ENCODE results near the gene ANO1. TPM values are rescaled to one million over a fixed set of nuclear protein-coding genes. Genes with fewer than 3 reads are reported as not detected.

Gene ANO1
- total and polyA plus RNA-seq, 2 of the 8 experiments (the other 6 are each of a cell fraction or from before 2014, with no cell fraction given), result 4.7 to 5.0 TPM

GRCh38 chr11:70189622-70190021 is 111.5 kb downstream of the ANO1 start:
- Histone ChIP-seq H3K9ac (replicated peaks in 1 of 4; ENCODE audit: extremely low read depth in 1 of 4, low read depth in 3 of 4, low read length in 3 of 4) (no peak overlapping the region), H3K56ac (replicated peaks; ENCODE audit: insufficient read length, low read depth, low read length) (no peak overlapping the region), H2BK120ac (replicated peaks; ENCODE audit: low read depth, low read length) (no peak overlapping the region), H2BK5ac (ENCODE audit: low read depth, low read length) (no peak overlapping the region), H2BK20ac (ENCODE audit: low read length) (no peak overlapping the region; the same call in 1 of the 2 replicates), H3K79me1 (ENCODE audit: low read depth, low read length) (no peaks in the 10 kb centered on the region), H4K8ac (ENCODE audit: extremely low read depth, insufficient read depth, low read length) (no peak overlapping the region), H2BK15ac (ENCODE audit: low read length) (no peak overlapping the region), H4K20me1 (replicated peaks in 1 of 2; ENCODE audit: control insufficient read depth in 1 of 2, insufficient read depth in 2 of 2, low read length in 2 of 2) (peaks cover 0 to 10% of the 10 kb centered on the region in 2 experiments), H3K23me2 (ENCODE audit: low read depth, low read length) (peaks cover 8% of the 10 kb centered on the region; the same call in 1 of the 2 replicates), H2AK5ac (ENCODE audit: low read depth, low read length) (no peak overlapping the region), H3K36me3 (ENCODE audit: control insufficient read depth in 2 of 4, insufficient read depth in 4 of 4, low read length in 3 of 4) (no peaks in the 10 kb centered on the region), H3K4ac (replicated peaks; ENCODE audit: insufficient read length, low read depth, low read length) (no peak overlapping the region), H3K4me3 (ENCODE audit: extremely low read depth in 1 of 4, insufficient read depth in 2 of 4, low read depth in 3 of 4, low read length in 4 of 4) (no peak overlapping the region), H3K27ac (ENCODE audit: low read depth, low read length) (no peak overlapping the region), H3K9me3 (ENCODE audit: insufficient read depth in 2 of 2, low read depth in 1 of 2, low read length in 1 of 2) (no peaks in the 10 kb centered on the region; a peak in 1 of 4 replicates), H3K18ac (ENCODE audit: extremely low read depth, low read length) (no peak overlapping the region), H3K4me2 (ENCODE audit: insufficient read depth in 1 of 2, low read depth in 2 of 2, low read length in 2 of 2) (no peak overlapping the region), H3K14ac (ENCODE audit: insufficient read length) (no peak overlapping the region), H2AFZ (ENCODE audit: low read length) (no peak overlapping the region), H3K27me3 (replicated peaks in 1 of 4; ENCODE audit: control insufficient read depth in 3 of 4, extremely low read depth in 1 of 4, insufficient read depth in 3 of 4, low read length in 3 of 4) (no peaks in the 10 kb centered on the region), H3K4me1 (replicated peaks in 1 of 4; ENCODE audit: control insufficient read depth in 3 of 4, insufficient read depth in 4 of 4, low read length in 3 of 4) (no peaks in the 10 kb centered on the region), H4K5ac (ENCODE audit: insufficient read length, low read depth, low read length) (no peak overlapping the region), H3K23ac (ENCODE audit: insufficient read length) (no peak overlapping the region), H3K79me2 (ENCODE audit: control insufficient read depth in 1 of 2, insufficient read depth in 2 of 2, low read length in 2 of 2) (no peaks in the 10 kb centered on the region), H4K91ac (replicated peaks; ENCODE audit: insufficient read length, low read length) (no peak overlapping the region), H2BK12ac (ENCODE audit: low read depth, low read length) (no peak overlapping the region)
- 88% methylated on average over 11 of the region's 11 CpGs; no CpG with 5 or more reads in 1 of the 2 experiments for WGBS, 2 experiments (ENCODE audit: extremely low coverage in 1 of 2, insufficient coverage in 1 of 2, insufficient read length in 1 of 2, insufficient replicate concordance in 2 of 2, low coverage in 1 of 2, low lambda C conversion rate in 2 of 2, missing lambda C conversion rate in 1 of 2)
- CTCF ChIA-PET (ENCODE audit: partially characterized antibody), result interaction anchor here (0.7 kb wide), 1 partner anchor 276 kb away, joined by 3 read pairs; no protein-coding TSS in a partner anchor
- no peak for DNase-seq (ENCODE audit: low read depth in 1 of 2, low spot score in 2 of 2)
- POLR2A ChIA-PET (ENCODE audit: partially characterized antibody), result no interaction called here
- FAIRE-seq, result no peak
- TF ChIP-seq GABPA (IDR thresholded peaks at IDR 0.05; ENCODE audit: borderline replicate concordance, insufficient read depth, low read length) (no peak), E2F6 (IDR thresholded peaks at IDR 0.05) (no peak), POLR2A (IDR thresholded peaks at IDR 0.05; ENCODE audit: control extremely low read depth in 1 of 2, low read depth in 2 of 2, low read length in 2 of 2) (no peak), TEAD4 (IDR thresholded peaks at IDR 0.05; ENCODE audit: low read depth, low read length) (no peak), CTBP2 (IDR thresholded peaks at IDR 0.05; ENCODE audit: borderline replicate concordance, insufficient read depth, insufficient read length, low read length) (no peak), ASH2L (IDR thresholded peaks at IDR 0.05; ENCODE audit: low read length) (no peak), CHD2 (IDR thresholded peaks at IDR 0.05; ENCODE audit: low read length) (no peak), KDM1A (IDR thresholded peaks at IDR 0.05; ENCODE audit: borderline replicate concordance, low read length) (no peak), POLR2AphosphoS5 (IDR thresholded peaks at IDR 0.05; ENCODE audit: low read depth, low read length) (no peak), JUND (IDR thresholded peaks at IDR 0.05; ENCODE audit: low read length) (no peak), SP4 (IDR thresholded peaks at IDR 0.05; ENCODE audit: low read length) (no peak), TAF7 (optimal IDR thresholded peaks at IDR 0.05; ENCODE audit: borderline replicate concordance, low read depth, low read length) (no peak), EP300 (IDR thresholded peaks at IDR 0.05; ENCODE audit: borderline replicate concordance in 1 of 2, low read depth in 2 of 2, low read length in 2 of 2) (no peak), CEBPB (IDR thresholded peaks at IDR 0.05; ENCODE audit: low read depth, low read length) (no peak)
